Breast epithelium (tissue), 3 donors: ENCODE measurements around the gene CHDH.

ENCODE experiments used
- CTCF ChIP-seq, 3 donors: fragments of 450-650 bp; IDR thresholded peaks; one replicate each; pipeline ENCODE4 v1.5.1; 2016 to 2017; ENCODE audit warnings: antibody characterized with exemption in 3 of 3, mild to moderate bottlenecking in 3 of 3, moderate library complexity in 3 of 3
- POLR2AphosphoS5 ChIP-seq, 3 donors: sonication (generic); formaldehyde crosslinking; IDR thresholded peaks; one replicate each; pipeline ENCODE4 v1.6.1; 2017; ENCODE audit warnings: antibody characterized with exemption in 3 of 3

- TF ChIP-seq CTCF (IDR thresholded peaks at IDR 0.05) (no peak), POLR2AphosphoS5 (IDR thresholded peaks at IDR 0.05) (no peak)
Measured at GRCh38 chr3:53887446-53887845, 41.2 kb upstream of the CHDH start.
